ENCODE results near the gene FBXO21.
"Not testable (repeated sequence)": the region's sequence is repeated elsewhere in the genome, so short reads cannot be mapped to it uniquely, and the experiment has no call there.

DNA sequence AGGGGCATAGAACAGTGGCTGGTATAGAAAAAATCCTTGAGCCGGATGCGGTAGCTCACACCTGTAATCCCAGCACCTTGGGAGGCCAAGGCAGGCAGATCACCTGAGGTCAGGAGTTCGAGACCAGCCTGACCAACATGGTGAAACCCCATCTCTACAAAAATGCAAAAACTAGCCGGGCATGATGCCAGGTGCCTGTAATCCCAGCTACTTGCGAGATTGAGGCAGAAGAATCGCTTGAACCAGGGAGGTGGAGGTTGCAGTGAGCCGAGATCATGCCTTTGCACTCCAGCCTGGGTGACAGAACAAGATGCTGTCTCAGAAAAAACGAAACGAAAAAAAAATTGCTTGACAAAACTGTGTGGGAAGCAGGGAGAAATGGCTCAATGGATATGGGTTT lies 2.3 kb upstream of the FBXO21 start:
- TF ChIP-seq, protein P1, sequence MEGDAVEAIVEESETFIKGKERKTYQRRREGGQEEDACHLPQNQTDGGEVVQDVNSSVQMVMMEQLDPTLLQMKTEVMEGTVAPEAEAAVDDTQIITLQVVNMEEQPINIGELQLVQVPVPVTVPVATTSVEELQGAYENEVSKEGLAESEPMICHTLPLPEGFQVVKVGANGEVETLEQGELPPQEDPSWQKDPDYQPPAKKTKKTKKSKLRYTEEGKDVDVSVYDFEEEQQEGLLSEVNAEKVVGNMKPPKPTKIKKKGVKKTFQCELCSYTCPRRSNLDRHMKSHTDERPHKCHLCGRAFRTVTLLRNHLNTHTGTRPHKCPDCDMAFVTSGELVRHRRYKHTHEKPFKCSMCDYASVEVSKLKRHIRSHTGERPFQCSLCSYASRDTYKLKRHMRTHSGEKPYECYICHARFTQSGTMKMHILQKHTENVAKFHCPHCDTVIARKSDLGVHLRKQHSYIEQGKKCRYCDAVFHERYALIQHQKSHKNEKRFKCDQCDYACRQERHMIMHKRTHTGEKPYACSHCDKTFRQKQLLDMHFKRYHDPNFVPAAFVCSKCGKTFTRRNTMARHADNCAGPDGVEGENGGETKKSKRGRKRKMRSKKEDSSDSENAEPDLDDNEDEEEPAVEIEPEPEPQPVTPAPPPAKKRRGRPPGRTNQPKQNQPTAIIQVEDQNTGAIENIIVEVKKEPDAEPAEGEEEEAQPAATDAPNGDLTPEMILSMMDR (IDR thresholded peaks at IDR 0.05), result not testable (repeated sequence)
- TF ChIP-seq REST (IDR thresholded peaks at IDR 0.05; ENCODE audit: insufficient read depth in 1 of 2, low read depth in 2 of 2, low read length in 1 of 2); POLR2AphosphoS5 (IDR thresholded peaks at IDR 0.05; ENCODE audit: low read depth, low read length); SIN3A (IDR thresholded peaks at IDR 0.05; ENCODE audit: borderline replicate concordance, insufficient read depth, low read depth, low read length); TCF7L2 (IDR thresholded peaks at IDR 0.05; ENCODE audit: low read depth, low read length): not testable (repeated sequence)
